Measurements from ENCODE around the gene TXNDC2. TPM values are rescaled to one million over a fixed set of nuclear protein-coding genes. Genes with fewer than 3 reads are reported as not detected.

The TXNDC2 gene
- total and polyA plus RNA-seq, 9 of the 15 experiments (the other 6 are each of a cell fraction or from before 2014, with no cell fraction given) = 1.2 to 4.9 (median 2.3) TPM

DNA sequence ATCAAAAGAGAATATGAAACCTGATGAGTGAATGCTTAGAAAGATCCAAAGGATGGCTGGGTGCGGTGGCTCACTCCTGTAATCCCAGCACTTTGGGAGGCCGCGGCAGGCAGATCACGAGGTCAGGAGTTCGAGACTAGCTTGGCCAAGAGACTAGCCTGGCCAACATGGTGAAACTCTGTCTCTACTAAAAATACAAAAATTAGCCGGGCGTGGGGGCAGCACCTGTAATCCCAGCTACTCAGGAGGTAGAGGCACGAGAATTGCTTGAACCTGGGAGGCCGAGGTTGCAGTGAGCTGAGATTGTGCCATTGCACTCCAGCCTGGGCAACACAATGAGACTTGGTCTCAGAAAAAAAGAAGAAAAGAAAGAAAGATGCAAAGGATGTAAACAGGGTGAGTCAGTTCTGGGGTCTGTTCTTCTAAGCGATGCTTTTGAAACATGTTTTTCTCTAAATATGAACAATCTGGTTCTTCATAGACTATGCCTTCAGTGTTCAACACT lies 12.1 kb downstream of the TXNDC2 start (continued):
- TF ChIP-seq, protein P1, sequence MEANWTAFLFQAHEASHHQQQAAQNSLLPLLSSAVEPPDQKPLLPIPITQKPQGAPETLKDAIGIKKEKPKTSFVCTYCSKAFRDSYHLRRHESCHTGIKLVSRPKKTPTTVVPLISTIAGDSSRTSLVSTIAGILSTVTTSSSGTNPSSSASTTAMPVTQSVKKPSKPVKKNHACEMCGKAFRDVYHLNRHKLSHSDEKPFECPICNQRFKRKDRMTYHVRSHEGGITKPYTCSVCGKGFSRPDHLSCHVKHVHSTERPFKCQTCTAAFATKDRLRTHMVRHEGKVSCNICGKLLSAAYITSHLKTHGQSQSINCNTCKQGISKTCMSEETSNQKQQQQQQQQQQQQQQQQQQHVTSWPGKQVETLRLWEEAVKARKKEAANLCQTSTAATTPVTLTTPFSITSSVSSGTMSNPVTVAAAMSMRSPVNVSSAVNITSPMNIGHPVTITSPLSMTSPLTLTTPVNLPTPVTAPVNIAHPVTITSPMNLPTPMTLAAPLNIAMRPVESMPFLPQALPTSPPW (CRISPR knock-in tag; IDR thresholded peaks at IDR 0.05) = 0 out of 2 replicates have a peak, but pooled peaks have one; percentile 27

DNA sequence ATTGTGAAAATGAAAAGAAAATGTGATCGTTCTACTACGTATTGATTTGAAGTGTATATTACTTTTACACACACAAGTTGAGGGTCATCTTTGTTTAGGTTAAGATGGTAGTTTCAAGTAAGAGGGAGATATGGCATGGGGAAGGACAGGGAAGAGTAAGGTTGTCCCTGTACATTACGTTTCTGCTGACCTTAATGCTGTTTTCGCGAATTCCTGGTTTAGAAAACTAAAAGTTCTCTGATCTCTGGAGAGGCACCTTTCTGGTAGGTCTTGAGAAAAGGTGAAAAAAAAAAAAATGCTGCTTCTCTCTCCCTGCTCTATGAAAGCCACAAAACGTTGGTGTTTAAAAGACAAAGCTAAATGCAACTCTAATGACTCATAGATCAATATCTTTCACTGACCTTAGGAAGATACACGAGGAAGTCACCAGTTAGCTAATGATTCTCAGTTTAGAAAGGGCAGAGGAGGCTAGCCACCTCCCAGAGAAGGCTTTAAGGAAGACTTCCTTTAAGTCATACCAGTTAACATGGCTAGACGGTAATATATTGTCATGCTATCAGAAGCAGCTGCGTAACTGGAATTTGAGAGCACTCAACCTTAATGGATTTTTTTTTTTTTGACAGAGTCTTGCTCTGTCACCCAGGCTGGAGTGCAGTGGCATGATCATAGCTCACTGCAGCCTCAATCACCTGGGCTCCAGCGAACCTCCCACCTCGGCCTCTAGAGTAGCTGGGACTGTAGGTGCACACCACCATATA lies 13.2 kb downstream of the TXNDC2 start:
- peak overlapping the region; percentile 96 for H3K27ac ChIP-seq (ENCODE audit: extremely low read depth, low read depth, low read length)
- peak overlapping the region; percentile 78 for H3K4me2 ChIP-seq (ENCODE audit: insufficient read depth, low read length)
- H3K9me1 ChIP-seq (ENCODE audit: control insufficient read depth, insufficient read depth, low read length) = no peaks in the 10 kb centered on the region
- peak overlapping the region; percentile 88 for H2AFZ ChIP-seq (ENCODE audit: low read depth, low read length)
- POLR2A ChIA-PET = interaction anchor here (0.6 to 3.5 kb wide), 13 partner anchors 9 to 215 kb away, joined by 3 to 27 read pairs (median 6); partner anchors contain the start of genes TXNDC2 and VAPA
- BruUV-seq (replicated peaks) = TSS peak; percentile 94
- intact Hi-C loops (cut with micrococcal nuclease) (no loop called here), in situ Hi-C loops (cut with MboI) (no loop called here)
- peak overlapping the region; percentile 18 for H3K4me3 ChIP-seq
- H3K4me1 ChIP-seq (replicated peaks in 1 of 2; ENCODE audit: control insufficient read depth in 2 of 2, insufficient read depth in 2 of 2, low read length in 2 of 2) = peaks cover 26 to 62% of the 10 kb centered on the region in 2 experiments
- WGBS (ENCODE audit: insufficient coverage, low coverage, missing lambda C conversion rate) = 5% methylated on average over 11 of the region's 11 CpGs
- CTCF ChIA-PET (ENCODE audit: low intra/inter-chr PET ratio) = no interaction called here
- peak; percentile 52 to 91 (median 66) for DNase-seq (ENCODE audit: extremely low read depth in 1 of 4, low spot score in 3 of 4)
- no peaks in the 10 kb centered on the region; the same call in 2 of the 3 replicates for H3K79me2 ChIP-seq (ENCODE audit: control insufficient read depth, insufficient read depth, low read length)
- no peaks in the 10 kb centered on the region for H4K20me1 ChIP-seq (replicated peaks; ENCODE audit: control insufficient read depth, insufficient read depth, low read length)
- H3K9me3 ChIP-seq (replicated peaks; ENCODE audit: control insufficient read depth, insufficient read depth, low read depth, low read length) = no peaks in the 10 kb centered on the region
- no peaks in the 10 kb centered on the region for H3K27me3 ChIP-seq (ENCODE audit: control insufficient read depth in 2 of 2, insufficient read depth in 2 of 2, low read length in 2 of 2)
- peak; percentile 80 for ATAC-seq
- H3K9ac ChIP-seq (ENCODE audit: insufficient read depth in 1 of 2, low read depth in 2 of 2, low read length in 2 of 2) = peak overlapping the region; percentile 57 to 84; a peak in 3 of 4 replicates
- FAIRE-seq = peak; percentile 90
- no peaks in the 10 kb centered on the region; the same call in 2 of the 3 replicates for H3K36me3 ChIP-seq (ENCODE audit: control insufficient read depth, insufficient read depth, low read length)
- TF ChIP-seq KHSRP (IDR thresholded peaks at IDR 0.05) = 0 out of 2 replicates have a peak, but pooled peaks have one; percentile 7
- TF ChIP-seq POLR2A (conservative IDR thresholded peaks at IDR 0.05) = peak; percentile 69; the same call in 1 of the 2 replicates
- TF ChIP-seq GTF2F1 (IDR thresholded peaks at IDR 0.05; ENCODE audit: low read depth, low read length) = 0 out of 2 replicates have a peak, but pooled peaks have one; percentile 60
- TF ChIP-seq PHF20 (IDR thresholded peaks at IDR 0.05; ENCODE audit: partially characterized antibody) = no peak
- TF ChIP-seq ZNF586 (CRISPR knock-in tag; conservative IDR thresholded peaks at IDR 0.05) = no peak
- TF ChIP-seq SREBF2 (CRISPR knock-in tag; IDR thresholded peaks at IDR 0.05) = no peak
- no peak for TF ChIP-seq RFX7 (CRISPR knock-in tag; IDR thresholded peaks at IDR 0.05)
- TF ChIP-seq SRSF7 (optimal IDR thresholded peaks at IDR 0.05; ENCODE audit: low read depth, low read length) = no peak
- no peak for TF ChIP-seq NFIX (CRISPR knock-in tag; IDR thresholded peaks at IDR 0.05; ENCODE audit: low read depth)
- TF ChIP-seq ZNF282 (CRISPR knock-in tag; IDR thresholded peaks at IDR 0.05) = no peak
- TF ChIP-seq NFATC3 (IDR thresholded peaks at IDR 0.05) = peak; percentile 77; the same call in 1 of the 2 replicates
- TF ChIP-seq NFRKB (IDR thresholded peaks at IDR 0.05; ENCODE audit: low read depth) = peak; percentile 99
- TF ChIP-seq KLF16 (IDR thresholded peaks at IDR 0.05) = peak; percentile 61; the same call in 1 of the 2 replicates
- TF ChIP-seq ZNF121 (CRISPR knock-in tag; conservative IDR thresholded peaks at IDR 0.05) = no peak
- TF ChIP-seq ILK (tag; IDR thresholded peaks at IDR 0.05; ENCODE audit: borderline replicate concordance, low read depth) = no peak
- no peak for TF ChIP-seq TAL1 (IDR thresholded peaks at IDR 0.05)
- TF ChIP-seq MXI1 (IDR thresholded peaks at IDR 0.05; ENCODE audit: low read depth, low read length) = no peak
- TF ChIP-seq MYBL2 (IDR thresholded peaks at IDR 0.05; ENCODE audit: low read depth) = peak; percentile 85
- no peak for TF ChIP-seq MYBL2 (CRISPR knock-in tag; IDR thresholded peaks at IDR 0.05; ENCODE audit: borderline replicate concordance)
- peak; percentile 88 for TF ChIP-seq CTBP1 (IDR thresholded peaks at IDR 0.05; ENCODE audit: borderline replicate concordance)
- 0 out of 2 replicates have a peak, but pooled peaks have one; percentile 16 for TF ChIP-seq FOXJ2 (tag; IDR thresholded peaks at IDR 0.05)
- 0 out of 2 replicates have a peak, but pooled peaks have one; percentile 13 for TF ChIP-seq SREBF1 (IDR thresholded peaks at IDR 0.05; ENCODE audit: borderline replicate concordance, low read depth, low read length)

Measured in K562 (cell line).